ENCODE data around the gene MRPL20. TPM values are rescaled to one million over a fixed set of nuclear protein-coding genes. Genes with fewer than 3 reads are reported as not detected.
A peak's percentile ranks its signal among the peaks of the same experiment; 100 is the strongest.

MRPL20 gene
- total and polyA plus RNA-seq, 2 donors (not counting 3 experiments of a cell fraction or from before 2014, with no cell fraction given) = 134 to 152 TPM

GRCh38 chr1:1407636-1408318 lies 684 bp upstream of the MRPL20 start:
- dilution Hi-C loops (cut with MboI; ENCODE audit: extremely low pct_ligation_motif_present, low sequenced_read_pairs) = no loop called here
- peak overlapping the region; percentile 67 for H2AFZ ChIP-seq (ENCODE audit: low read depth, low read length)

More at GRCh38 chr1:1407636-1408318, 684 bp upstream of the MRPL20 start:
- H3K4me1 ChIP-seq (ENCODE audit: control insufficient read depth, extremely low read depth, insufficient read depth, low read length) = peaks cover 11% of the 10 kb centered on the region
- peak overlapping the region; percentile 54 for H3K27ac ChIP-seq (ENCODE audit: insufficient read depth, low read depth, low read length)
- peak overlapping the region; percentile 73 to 87 (median 86) for H3K4me3 ChIP-seq (replicated peaks in 1 of 3; ENCODE audit: insufficient read depth in 1 of 3, low read depth in 1 of 3, low read length in 3 of 3)
- TF ChIP-seq MAX (IDR thresholded peaks at IDR 0.05; ENCODE audit: insufficient read depth, insufficient read length) = no peak
- TF ChIP-seq, protein P1, sequence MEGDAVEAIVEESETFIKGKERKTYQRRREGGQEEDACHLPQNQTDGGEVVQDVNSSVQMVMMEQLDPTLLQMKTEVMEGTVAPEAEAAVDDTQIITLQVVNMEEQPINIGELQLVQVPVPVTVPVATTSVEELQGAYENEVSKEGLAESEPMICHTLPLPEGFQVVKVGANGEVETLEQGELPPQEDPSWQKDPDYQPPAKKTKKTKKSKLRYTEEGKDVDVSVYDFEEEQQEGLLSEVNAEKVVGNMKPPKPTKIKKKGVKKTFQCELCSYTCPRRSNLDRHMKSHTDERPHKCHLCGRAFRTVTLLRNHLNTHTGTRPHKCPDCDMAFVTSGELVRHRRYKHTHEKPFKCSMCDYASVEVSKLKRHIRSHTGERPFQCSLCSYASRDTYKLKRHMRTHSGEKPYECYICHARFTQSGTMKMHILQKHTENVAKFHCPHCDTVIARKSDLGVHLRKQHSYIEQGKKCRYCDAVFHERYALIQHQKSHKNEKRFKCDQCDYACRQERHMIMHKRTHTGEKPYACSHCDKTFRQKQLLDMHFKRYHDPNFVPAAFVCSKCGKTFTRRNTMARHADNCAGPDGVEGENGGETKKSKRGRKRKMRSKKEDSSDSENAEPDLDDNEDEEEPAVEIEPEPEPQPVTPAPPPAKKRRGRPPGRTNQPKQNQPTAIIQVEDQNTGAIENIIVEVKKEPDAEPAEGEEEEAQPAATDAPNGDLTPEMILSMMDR (IDR thresholded peaks at IDR 0.05; ENCODE audit: extremely low read depth in 1 of 2, insufficient read depth in 1 of 2, low read depth in 1 of 2, low read length in 2 of 2) = peak in 1 of 2 donors; percentile 28
- TF ChIP-seq EZH2 (IDR thresholded peaks at IDR 0.05; ENCODE audit: borderline replicate concordance, low read depth, low read length, severe bottlenecking) = no peak
- TF ChIP-seq POLR2A (IDR thresholded peaks at IDR 0.05; ENCODE audit: low read depth, low read length) = no peak
- no peak for TF ChIP-seq JUN (IDR thresholded peaks at IDR 0.05; ENCODE audit: borderline replicate concordance, insufficient read depth, insufficient read length, low read depth)
- no peak for TF ChIP-seq POLR2AphosphoS5 (IDR thresholded peaks at IDR 0.05; ENCODE audit: insufficient read depth, low read depth, low read length)
- no peak for TF ChIP-seq GATA2 (IDR thresholded peaks at IDR 0.05; ENCODE audit: insufficient read depth, insufficient read length, low read depth, low read length)
- TF ChIP-seq FOS (IDR thresholded peaks at IDR 0.05; ENCODE audit: borderline replicate concordance, insufficient read depth, low read length) = no peak
- no peak for TF ChIP-seq MYC (IDR thresholded peaks at IDR 0.05; ENCODE audit: low read depth, low read length)
- CTCF ChIA-PET = interaction anchor here (1.0 to 2.0 kb wide), 4 partner anchors 8 to 33 kb away, joined by 3 to 26 read pairs (median 4); partner anchors contain the start of gene ANKRD65
- peak; percentile 55 for DNase-seq (ENCODE audit: low read depth, low spot score)
- peak; percentile 72 for FAIRE-seq
- POLR2A ChIA-PET = interaction anchor here (1.1 to 1.4 kb wide), 3 partner anchors 9 to 33 kb away, joined by 4 to 6 read pairs (median 4); partner anchors contain the start of genes AURKAIP1 and CCNL2
- H3K27me3 ChIP-seq (ENCODE audit: control insufficient read depth in 2 of 2, insufficient read depth in 2 of 2, low read length in 2 of 2) = no peaks in the 10 kb centered on the region
- H3K36me3 ChIP-seq (ENCODE audit: control insufficient read depth in 2 of 2, extremely low read depth in 1 of 2, insufficient read depth in 2 of 2, low read length in 2 of 2) = peaks cover 3 to 10% of the 10 kb centered on the region in 2 experiments
- peaks cover 43% of the 10 kb centered on the region for H3K79me2 ChIP-seq (ENCODE audit: control insufficient read depth, insufficient read depth, low read length)
- H3K9ac ChIP-seq (replicated peaks; ENCODE audit: extremely low read depth, insufficient read depth, low read length) = peak overlapping the region; percentile 86
- H3K9me3 ChIP-seq (replicated peaks; ENCODE audit: control insufficient read depth, insufficient read depth, low read length) = no peaks in the 10 kb centered on the region
- peak overlapping the region; percentile 63 for H3K4me2 ChIP-seq (ENCODE audit: insufficient read depth, low read length)
- H3K9me1 ChIP-seq (replicated peaks; ENCODE audit: control insufficient read depth, extremely low read depth, insufficient read depth, low read length) = no peaks in the 10 kb centered on the region
- intact Hi-C loops (cut with micrococcal nuclease) = loop anchor here (1.0 to 2.0 kb wide), 5 partner anchors 8 to 97 kb away; partner anchors contain the start of genes AURKAIP1 and CCNL2
- no peaks in the 10 kb centered on the region for H4K20me1 ChIP-seq (replicated peaks; ENCODE audit: control insufficient read depth, extremely low read depth, insufficient read depth, low read length)
- no TSS peak for BruUV-seq (replicated peaks)
